Activated CD8-positive, alpha-beta memory T cell treated with anti-CD3 and anti-CD28 coated beads, Interleukin-2, amount 10 ng/mL, durations not matched to agents 7 days and 5 days (primary cell): ENCODE measurements around the gene SMIM45.
A peak's percentile ranks its signal among the peaks of the same experiment; 100 is the strongest.
"Not testable (repeated sequence)": the region's sequence is repeated elsewhere in the genome, so short reads cannot be mapped to it uniquely, and the experiment has no call there.

Experiments
- ATAC-seq: fragments of 150-1000 bp; cut with Tn5 transposase; one replicate; pipeline ENCODE4 v1.10.0; 2021; ENCODE audit warnings: moderate library complexity
- CTCF ChIA-PET: fragments of 350-600 bp; sonication (Branson Sonifier 250); formaldehyde crosslinking; loops from one replicate; lab custom pipeline; 2021; ENCODE audit warnings: antibody characterized with exemption; lab: Charles Lee
- DNase-seq: peaks from one replicate; pipeline ENCODE4 v3.0.0-alpha.2; 2020
- H3K27ac Mint-ChIP-seq: one replicate; pipeline ENCODE4 v1.8.0; 2021; ENCODE audit warnings: mild to moderate bottlenecking, mixed read lengths
- H3K27me3 Mint-ChIP-seq: one replicate; pipeline ENCODE4 v1.8.0; 2021; ENCODE audit warnings: mixed read lengths
- H3K36me3 Mint-ChIP-seq: one replicate; pipeline ENCODE4 v1.8.0; 2021; ENCODE audit warnings: mild to moderate bottlenecking, mixed read lengths
- H3K4me1 Mint-ChIP-seq: one replicate; pipeline ENCODE4 v1.8.0; 2021; ENCODE audit warnings: mixed read lengths
- H3K4me3 Mint-ChIP-seq: one replicate; pipeline ENCODE4 v1.8.0; 2021; ENCODE audit warnings: mild to moderate bottlenecking, moderate library complexity, mixed read lengths
- H3K9me3 Mint-ChIP-seq: one replicate; pipeline ENCODE4 v1.8.0; 2022; ENCODE audit warnings: low read depth, mixed read lengths

Gene SMIM45

GRCh38 chr22:41948142-41948541 is 3.8 kb upstream of the SMIM45 start:
- Mint-ChIP-seq H3K27me3 (no peaks in the 10 kb centered on the region), H3K4me1 (peaks cover 37% of the 10 kb centered on the region), H3K4me3 (peak overlapping the region; percentile 93), H3K36me3 (peaks cover 26% of the 10 kb centered on the region), H3K9me3 (no peaks in the 10 kb centered on the region), H3K27ac (no peak overlapping the region)
- ATAC-seq, result no peak
- CTCF ChIA-PET, result interaction anchor here (0.6 to 2.9 kb wide), 6 partner anchors 8 to 1312 kb away, joined by 3 to 12 read pairs (median 4); no protein-coding TSS in a partner anchor
- no peak for DNase-seq

DNA sequence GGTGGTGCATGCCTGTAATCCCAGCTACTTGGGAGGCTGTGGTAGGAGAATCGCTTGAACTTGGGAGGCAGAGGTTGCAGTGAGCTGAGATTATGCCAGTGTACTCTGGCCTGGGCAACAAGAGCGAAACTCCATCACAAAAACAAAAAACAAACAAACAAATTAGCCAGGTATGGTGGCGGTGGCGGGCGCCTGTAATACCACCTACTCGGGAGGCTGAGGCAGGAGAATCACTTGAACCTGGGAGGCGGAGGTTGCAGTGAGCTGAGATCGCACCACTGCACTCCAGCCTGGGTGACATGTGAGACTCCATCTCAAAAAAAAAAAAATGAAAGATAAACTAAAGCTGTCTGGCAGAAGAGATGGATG is 3.0 kb upstream of the SMIM45 start:
- not testable (repeated sequence) for DNase-seq, H3K4me3 Mint-ChIP-seq, H3K27me3 Mint-ChIP-seq, H3K9me3 Mint-ChIP-seq, ATAC-seq, H3K27ac Mint-ChIP-seq
- CTCF ChIA-PET, result interaction anchor here (1.2 to 2.9 kb wide), 5 partner anchors 9 to 495 kb away, joined by 3 to 12 read pairs (median 4); no protein-coding TSS in a partner anchor
- Mint-ChIP-seq H3K4me1 (peaks cover 29% of the 10 kb centered on the region), H3K36me3 (peaks cover 18% of the 10 kb centered on the region)

GRCh38 chr22:41949297-41949965 is 2.5 kb upstream of the SMIM45 start:
- ATAC-seq (no peak), DNase-seq (no peak)
- Mint-ChIP-seq H3K27me3 (no peaks in the 10 kb centered on the region), H3K9me3 (no peaks in the 10 kb centered on the region), H3K4me1 (peaks cover 26% of the 10 kb centered on the region), H3K4me3 (no peak overlapping the region), H3K27ac (peak overlapping the region; percentile 8), H3K36me3 (peaks cover 15% of the 10 kb centered on the region)
- CTCF ChIA-PET, result interaction anchor here (0.8 to 1.9 kb wide), 8 partner anchors 9 to 253 kb away, joined by 3 to 8 read pairs (median 4); no protein-coding TSS in a partner anchor

DNA sequence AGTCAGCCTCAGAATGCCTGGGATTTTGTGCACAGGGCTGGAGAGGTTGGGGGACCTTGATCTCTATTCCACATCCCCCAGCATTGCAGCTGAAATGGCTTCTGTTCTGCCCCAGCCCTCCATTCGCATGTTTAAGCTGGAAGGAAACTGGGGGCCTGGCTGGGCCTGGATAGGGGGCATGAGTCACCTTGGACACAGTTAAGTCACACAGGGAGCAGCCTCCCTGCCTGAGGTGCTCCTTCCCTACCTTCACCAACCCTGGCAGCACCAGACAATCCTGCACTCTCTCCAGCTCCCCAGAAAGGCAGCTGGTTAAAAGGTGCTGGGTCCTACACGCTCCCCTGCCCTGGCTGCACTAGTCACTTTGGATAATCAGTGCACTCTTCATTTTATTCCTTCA is 763 bp downstream of the SMIM45 start:
- Mint-ChIP-seq H3K27ac (no peak overlapping the region), H3K9me3 (no peaks in the 10 kb centered on the region), H3K36me3 (no peaks in the 10 kb centered on the region), H3K4me3 (no peak overlapping the region), H3K27me3 (no peaks in the 10 kb centered on the region), H3K4me1 (peaks cover 15% of the 10 kb centered on the region)
- CTCF ChIA-PET, result interaction anchor here (1.5 kb wide), 1 partner anchor 90 kb away, joined by 3 read pairs; no protein-coding TSS in a partner anchor
- ATAC-seq, result no peak
- DNase-seq, result no peak

- Mint-ChIP-seq H3K36me3 (no peaks in the 10 kb centered on the region), H3K4me1 (peaks cover 4% of the 10 kb centered on the region), H3K9me3 (no peaks in the 10 kb centered on the region), H3K27me3 (no peaks in the 10 kb centered on the region), H3K4me3 (no peak overlapping the region), H3K27ac (no peak overlapping the region)
- no peak for ATAC-seq
- DNase-seq, result no peak
- CTCF ChIA-PET, result interaction anchor here (0.7 to 2.2 kb wide), 4 partner anchors 9 to 1096 kb away, joined by 3 to 9 read pairs (median 4); partner anchors contain the start of gene DNAJB7
Observed at GRCh38 chr22:41957941-41958556, 6.1 kb downstream of the SMIM45 start.

DNA sequence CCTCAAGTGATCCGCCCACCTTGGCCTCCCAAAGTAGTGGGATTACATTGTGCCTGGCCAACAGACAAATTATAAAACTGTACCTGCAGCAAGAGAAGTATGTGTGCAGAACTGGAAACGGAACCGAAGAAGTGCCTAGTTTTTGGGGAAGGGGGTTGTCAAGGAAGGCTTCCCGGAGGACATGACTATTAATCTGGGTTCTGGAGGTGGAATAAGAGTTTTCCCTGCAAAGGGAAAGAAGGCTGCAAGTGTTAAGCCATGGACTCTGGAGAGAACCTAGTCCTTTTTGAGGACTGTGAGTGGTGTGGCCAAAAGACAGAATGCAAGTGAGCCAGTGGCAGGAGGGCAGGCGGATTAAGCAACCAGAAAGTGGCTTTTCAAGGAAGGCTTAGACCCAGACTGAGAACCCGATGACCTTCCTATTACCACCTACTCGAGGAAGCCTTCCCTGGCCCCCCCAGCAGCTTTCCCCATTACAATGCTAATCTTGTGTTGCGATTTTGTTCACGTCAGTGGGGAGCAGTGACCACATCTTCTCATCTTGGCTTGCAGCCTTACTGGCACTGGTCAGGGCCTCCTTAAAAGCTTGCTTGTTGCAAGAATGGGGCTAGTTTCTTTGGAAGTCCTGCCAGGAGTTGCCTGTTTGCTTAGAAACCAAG is 11.6 kb downstream of the SMIM45 start:
- no peaks in the 10 kb centered on the region for H3K36me3 Mint-ChIP-seq
- H3K27me3 Mint-ChIP-seq, result peaks cover 3% of the 10 kb centered on the region
- DNase-seq (no peak), ATAC-seq (no peak)
- CTCF ChIA-PET, result interaction anchor here (0.9 to 4.4 kb wide), 5 partner anchors 22 to 480 kb away, joined by 5 to 33 read pairs (median 6); partner anchors contain the start of gene NDUFA6
- peaks cover 3% of the 10 kb centered on the region for H3K4me1 Mint-ChIP-seq
- H3K27ac Mint-ChIP-seq, result no peak overlapping the region
- no peak overlapping the region for H3K4me3 Mint-ChIP-seq
- H3K9me3 Mint-ChIP-seq, result no peaks in the 10 kb centered on the region

GRCh38 chr22:41964112-41964491 is 12.2 kb downstream of the SMIM45 start:
- CTCF ChIA-PET, result interaction anchor here (0.9 to 4.4 kb wide), 5 partner anchors 23 to 480 kb away, joined by 5 to 33 read pairs (median 6); partner anchors contain the start of gene NDUFA6
- peaks cover 3% of the 10 kb centered on the region for H3K27me3 Mint-ChIP-seq
- no peak for ATAC-seq
- H3K36me3 Mint-ChIP-seq, result no peaks in the 10 kb centered on the region
- H3K4me1 Mint-ChIP-seq, result peaks cover 3% of the 10 kb centered on the region
- H3K9me3 Mint-ChIP-seq, result no peaks in the 10 kb centered on the region
- DNase-seq, result no peak
- H3K27ac Mint-ChIP-seq, result no peak overlapping the region
- no peak overlapping the region for H3K4me3 Mint-ChIP-seq

DNA sequence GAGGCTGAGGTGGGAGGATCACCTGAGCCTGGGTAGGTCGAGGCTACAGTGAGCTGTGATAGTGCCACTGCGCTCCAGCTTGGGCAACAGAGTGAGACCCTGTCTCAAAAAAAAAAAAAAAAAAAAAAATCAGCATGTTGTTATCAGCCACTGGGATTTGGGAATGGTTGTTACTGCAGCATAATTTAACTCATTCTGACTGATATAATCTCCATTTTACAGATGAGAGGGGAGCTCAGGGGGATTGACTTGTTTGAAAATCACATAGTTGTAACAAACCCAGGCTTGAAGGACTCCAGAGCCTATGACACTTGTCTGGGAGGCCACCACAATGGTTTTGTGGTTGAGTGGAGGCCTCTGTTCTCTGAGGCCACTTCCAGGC is 14.3 kb downstream of the SMIM45 start:
- Mint-ChIP-seq H3K4me1 (peaks cover 3% of the 10 kb centered on the region), H3K27me3 (peaks cover 3% of the 10 kb centered on the region), H3K36me3 (no peaks in the 10 kb centered on the region), H3K9me3 (no peaks in the 10 kb centered on the region), H3K4me3 (no peak overlapping the region), H3K27ac (no peak overlapping the region)
- CTCF ChIA-PET, result interaction anchor here (0.8 to 4.4 kb wide), 10 partner anchors 68 to 507 kb away, joined by 4 to 33 read pairs (median 6); partner anchors contain the start of genes NAGA and NDUFA6
- ATAC-seq, result no peak
- no peak for DNase-seq

GRCh38 chr22:41966607-41967240 is 14.8 kb downstream of the SMIM45 start:
- no peak overlapping the region for H3K27ac Mint-ChIP-seq
- ATAC-seq, result peak; percentile 81
- no peaks in the 10 kb centered on the region for H3K9me3 Mint-ChIP-seq

DNA sequence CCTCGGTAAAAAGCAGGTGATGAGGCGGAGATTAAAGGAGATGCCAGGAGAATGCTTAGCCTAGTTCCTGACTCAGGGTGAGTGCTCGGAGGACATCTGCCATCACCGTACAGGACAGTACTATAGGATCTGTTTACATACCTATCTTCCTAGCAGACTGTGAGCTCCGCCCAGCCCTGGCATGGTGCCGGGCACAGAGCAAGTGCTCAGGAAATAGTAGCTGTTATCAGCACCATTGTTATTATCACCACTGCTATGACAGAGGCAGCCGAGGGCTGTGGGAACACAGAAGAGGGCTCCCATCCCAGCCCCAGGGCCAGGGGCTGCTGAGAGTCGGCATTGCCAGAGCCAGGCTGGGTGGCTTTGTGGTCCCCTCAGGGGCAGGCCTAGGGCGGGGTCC is 16.7 kb downstream of the SMIM45 start:
- Mint-ChIP-seq H3K27ac (no peak overlapping the region), H3K4me1 (peaks cover 3% of the 10 kb centered on the region), H3K36me3 (no peaks in the 10 kb centered on the region), H3K9me3 (no peaks in the 10 kb centered on the region), H3K4me3 (no peak overlapping the region), H3K27me3 (peaks cover 5% of the 10 kb centered on the region)
- ATAC-seq (no peak), DNase-seq (no peak)
- CTCF ChIA-PET, result interaction anchor here (0.6 to 3.4 kb wide), 5 partner anchors 19 to 216 kb away, joined by 3 to 18 read pairs (median 3); partner anchors contain the start of gene SMDT1

More at GRCh38 chr22:41966607-41967240, 14.8 kb downstream of the SMIM45 start:
- Mint-ChIP-seq H3K27me3 (peaks cover 3% of the 10 kb centered on the region), H3K4me1 (peaks cover 3% of the 10 kb centered on the region), H3K4me3 (no peak overlapping the region), H3K36me3 (no peaks in the 10 kb centered on the region)
- peak; percentile 68 for DNase-seq
- CTCF ChIA-PET, result interaction anchor here (0.7 to 4.4 kb wide), 19 partner anchors 10 to 478 kb away, joined by 3 to 33 read pairs (median 4); partner anchors contain the start of genes NAGA, NDUFA6 and SMDT1

GRCh38 chr22:41969110-41969646 is 17.2 kb downstream of the SMIM45 start, which contains the start of gene SEPTIN3:
Gene SEPTIN3 (plus strand): TSS chr22:41969443. CDS start chr22:41971493, 2,050 bp downstream.
- H3K27ac Mint-ChIP-seq, result no peak within 1 kb of the TSS
- DNase-seq (no peak), ATAC-seq (no peak)
- CTCF ChIA-PET, result interaction anchor here (1.1 to 1.2 kb wide), 3 partner anchors 19 to 272 kb away, joined by 3 to 4 read pairs (median 3); no protein-coding TSS in a partner anchor
- peaks cover 3% of the 10 kb centered on the region for H3K4me1 Mint-ChIP-seq
- H3K27me3 Mint-ChIP-seq, result peaks cover 7% of the 10 kb centered on the region
- H3K36me3 Mint-ChIP-seq, result no peaks in the 10 kb centered on the region
- no peaks in the 10 kb centered on the region for H3K9me3 Mint-ChIP-seq
- H3K4me3 Mint-ChIP-seq, result no peak within 1 kb of the TSS

DNA sequence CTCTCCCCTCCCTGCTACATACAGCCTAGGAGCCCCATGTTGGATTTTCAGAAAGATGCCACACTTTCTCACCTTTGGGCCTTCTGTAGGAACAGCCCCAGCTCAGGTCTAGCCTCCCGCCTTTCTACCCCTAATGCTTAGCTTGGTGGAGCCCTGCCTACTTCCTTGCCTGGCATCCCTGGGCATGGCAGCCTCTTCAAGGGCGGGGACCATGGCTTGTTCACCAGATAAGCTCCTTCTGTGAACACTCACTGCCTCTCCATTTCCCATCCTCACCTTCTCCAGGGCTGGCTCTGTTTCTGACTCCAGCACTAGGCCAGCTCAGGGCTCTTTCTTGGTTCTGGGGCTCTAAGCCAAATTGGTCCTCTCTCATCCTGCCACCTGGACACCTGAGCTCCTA is 18.7 kb downstream of the SMIM45 start:
- DNase-seq (no peak), ATAC-seq (no peak)
- Mint-ChIP-seq H3K27me3 (peaks cover 19% of the 10 kb centered on the region), H3K9me3 (no peaks in the 10 kb centered on the region), H3K36me3 (no peaks in the 10 kb centered on the region), H3K4me1 (peaks cover 3% of the 10 kb centered on the region), H3K27ac (no peak overlapping the region), H3K4me3 (no peak overlapping the region)
- CTCF ChIA-PET, result interaction anchor here (0.9 to 1.4 kb wide), 2 partner anchors 24 to 99 kb away, joined by 3 read pairs; partner anchors contain the start of gene CENPM
